HCT116 (cell line): ENCODE results near the gene GAB2. TPM values are rescaled to one million over a fixed set of nuclear protein-coding genes. Genes with fewer than 3 reads are reported as not detected.

ENCODE experiments used
- ATAC-seq: fragments of 200-7000 bp; cut with Tn5 transposase; 2 replicates; pipeline ENCODE4 v1.9.1; 2020; ENCODE audit warnings: mild to moderate bottlenecking, moderate library complexity
- BruUV-seq: library from RNA; stranded (reverse); fragments of 400-500 nt; replicated peaks from 2 replicates; lab custom pipeline; 2021; lab: Mats Ljungman, UMichigan
- CTCF ChIA-PET: fragments of 300-600 bp; sonication (Branson Sonifier 250); formaldehyde crosslinking; loops from one replicate; lab custom pipeline; 2021; ENCODE audit warnings: antibody characterized with exemption; lab: Charles Lee
- POLR2A ChIA-PET: fragments of 300-600, 350-600 bp; sonication (Branson Sonifier 250); formaldehyde crosslinking; loops from one replicate; lab custom pipeline; 2021; ENCODE audit warnings: antibody characterized with exemption; lab: Charles Lee
- RAD21 ChIA-PET, 2 experiments: fragments of 300-600 bp; sonication (Branson Sonifier 250); formaldehyde crosslinking; loops; one replicate each; lab custom pipeline; 2023; ENCODE audit warnings: low total read pairs in 2 of 2; ENCODE audit not compliant: uncharacterized antibody in 2 of 2, unreplicated experiment in 2 of 2, low non-redundant PET in 1 of 2; lab: Charles Lee
- DNase-seq: peaks from one replicate; pipeline ENCODE4 v3.0.0-alpha.2; 2010; ENCODE audit warnings: low read depth, low spot score
- H2AFZ ChIP-seq: fragments of 200-600 bp; shearing (Covaris generic), sonication (generic); 2 replicates; pipeline ENCODE4 v1.6.1; 2017; ENCODE audit warnings: low read depth, mixed run types, mixed read lengths, antibody characterized with exemption, low read length; ENCODE audit not compliant: poor library complexity, severe bottlenecking
- H3K27ac ChIP-seq: 2 replicates; pipeline ENCODE4 v1.5.1; 2012; ENCODE audit warnings: low read depth, low read length
- H3K27me3 ChIP-seq: fragments of 200-600 bp; sonication (generic); 2 replicates; pipeline ENCODE4 v1.6.1; 2016; ENCODE audit warnings: mixed run types, low read length, mixed read lengths; ENCODE audit not compliant: insufficient read depth
- H3K36me3 ChIP-seq, 2 experiments: fragments of 200-500 bp in 1 of 2; fragments of 200-600 bp in 1 of 2; sonication (Bioruptor generic) in 1 of 2; sonication (generic) in 1 of 2; 2 replicates each; pipeline versions ENCODE4 v1.5.1 to v1.6.1; 2014 to 2016; ENCODE audit warnings: low read length in 2 of 2, inconsistent platforms in 1 of 2, mixed read lengths in 1 of 2, mixed run types in 1 of 2; ENCODE audit not compliant: insufficient read depth in 2 of 2, control insufficient read depth in 1 of 2
- H3K4me1 ChIP-seq, 2 experiments: fragments of 200-600 bp in 1 of 2; sonication (generic) in 1 of 2; 2 replicates each; pipeline versions ENCODE4 v1.5.1 to v1.6.1; 2012 to 2017; ENCODE audit warnings: low read length in 2 of 2, inconsistent platforms in 1 of 2, mild to moderate bottlenecking in 1 of 2, mixed read lengths in 1 of 2, mixed run types in 1 of 2, moderate library complexity in 1 of 2; ENCODE audit not compliant: insufficient read depth in 2 of 2, control insufficient read depth in 1 of 2
- H3K4me2 ChIP-seq: fragments of 200-600 bp; sonication (generic); 2 replicates; pipeline ENCODE4 v1.6.1; 2017; ENCODE audit warnings: mixed run types, low read length, mixed read lengths
- H3K4me3 ChIP-seq, 2 experiments: fragments of 200-600 bp in 1 of 2; sonication (generic) in 1 of 2; replicated peaks in 1 of 2; 2 replicates each; pipeline ENCODE4 v1.5.1; 2011 to 2016; ENCODE audit warnings: low read length in 2 of 2, control low read depth in 1 of 2, low read depth in 1 of 2, mild to moderate bottlenecking in 1 of 2, mixed read lengths in 1 of 2, mixed run types in 1 of 2
- H3K79me2 ChIP-seq: fragments of 200-600 bp; sonication (generic); 2 replicates; pipeline ENCODE4 v1.6.1; 2017; ENCODE audit warnings: mild to moderate bottlenecking, mixed run types, low read length, moderate library complexity, mixed read lengths; ENCODE audit not compliant: insufficient read depth
- H3K9ac ChIP-seq: fragments of 200-600 bp; sonication (generic); 2 replicates; pipeline ENCODE4 v1.6.1; 2016; ENCODE audit warnings: low read length, mixed read lengths
- H3K9me2 ChIP-seq: fragments of 200-600 bp; sonication (generic), shearing (Covaris generic); 2 replicates; pipeline ENCODE4 v1.6.1; 2017; ENCODE audit warnings: mixed run types, mild to moderate bottlenecking, moderate library complexity; ENCODE audit not compliant: insufficient read depth
- H3K9me3 ChIP-seq, 2 experiments: fragments of 200-500 bp in 1 of 2; fragments of 200-600 bp in 1 of 2; sonication (Bioruptor generic) in 1 of 2; sonication (generic) in 1 of 2; 2 replicates each; pipeline ENCODE4 v1.6.1; 2014 to 2017; ENCODE audit warnings: low read length in 2 of 2, mixed read lengths in 2 of 2, inconsistent platforms in 1 of 2, low read depth in 1 of 2, mild to moderate bottlenecking in 1 of 2, mixed run types in 1 of 2, moderate library complexity in 1 of 2; ENCODE audit not compliant: control insufficient read depth in 1 of 2, insufficient read depth in 1 of 2
- H4K20me1 ChIP-seq: fragments of 200-600 bp; sonication (generic), shearing (Covaris generic); 2 replicates; pipeline ENCODE4 v1.6.1; 2017; ENCODE audit warnings: mixed run types, mild to moderate bottlenecking, moderate library complexity; ENCODE audit not compliant: insufficient read depth
- ATF3 ChIP-seq: IDR thresholded peaks from 2 replicates; pipeline ENCODE4 v1.6.1; 2012
- CBX3 ChIP-seq: IDR thresholded peaks from 2 replicates; pipeline ENCODE4 v1.6.1; 2012; ENCODE audit warnings: low read depth
- CEBPB ChIP-seq: IDR thresholded peaks from 2 replicates; pipeline ENCODE4 v1.6.1; 2012; ENCODE audit warnings: low read depth
- CTCF ChIP-seq, 3 experiments: fragments of 200-600 bp in 1 of 3; sonication (generic) in 1 of 3; IDR thresholded peaks in 2 of 3; conservative IDR thresholded peaks in 1 of 3; 2 replicates each; pipeline ENCODE4 v1.5.1; 2012 to 2017; ENCODE audit warnings: low read depth in 2 of 3, low read length in 2 of 3, antibody characterized with exemption in 1 of 3, borderline replicate concordance in 1 of 3, control low read depth in 1 of 3, mild to moderate bottlenecking in 1 of 3, mixed read lengths in 1 of 3, mixed run types in 1 of 3, moderate library complexity in 1 of 3; ENCODE audit not compliant: insufficient read depth in 1 of 3
- ELF1 ChIP-seq: IDR thresholded peaks from 2 replicates; pipeline ENCODE4 v1.6.1; 2012; ENCODE audit warnings: low read depth, borderline replicate concordance
- FOSL1 ChIP-seq: IDR thresholded peaks from 2 replicates; pipeline ENCODE4 v1.6.1; 2012; ENCODE audit warnings: low read depth
- JUND ChIP-seq: IDR thresholded peaks from 2 replicates; pipeline ENCODE4 v1.6.1; 2012
- POLR2A ChIP-seq: IDR thresholded peaks from 2 replicates; pipeline ENCODE4 v1.7.0; 2011; ENCODE audit warnings: borderline replicate concordance; ENCODE audit not compliant: insufficient read depth, insufficient read length; ENCODE audit errors: extremely low read depth
- POLR2AphosphoS5 ChIP-seq: IDR thresholded peaks from 2 replicates; pipeline ENCODE4 v1.6.1; 2011; ENCODE audit warnings: mild to moderate bottlenecking, low read depth, low read length, moderate library complexity
- RAD21 ChIP-seq: IDR thresholded peaks from 2 replicates; pipeline ENCODE4 v1.6.1; 2012; ENCODE audit warnings: low read depth, mild to moderate bottlenecking
- REST ChIP-seq: IDR thresholded peaks from 2 replicates; pipeline ENCODE4 v1.6.1; 2012; ENCODE audit warnings: low read depth
- SIN3A ChIP-seq: IDR thresholded peaks from 2 replicates; pipeline ENCODE4 v1.6.1; 2012; ENCODE audit warnings: low read depth
- SP1 ChIP-seq: IDR thresholded peaks from 2 replicates; pipeline ENCODE4 v1.6.1; 2012; ENCODE audit warnings: low read depth
- SRF ChIP-seq: IDR thresholded peaks from 2 replicates; pipeline ENCODE4 v1.6.1; 2012; ENCODE audit warnings: low read depth
- TCF7L2 ChIP-seq: IDR thresholded peaks from 2 replicates; pipeline ENCODE4 v1.7.0; 2011; ENCODE audit warnings: borderline replicate concordance, inconsistent platforms; ENCODE audit not compliant: insufficient read depth, insufficient read length; ENCODE audit errors: extremely low read depth
- YY1 ChIP-seq: IDR thresholded peaks from 2 replicates; pipeline ENCODE4 v1.6.1; 2011; ENCODE audit warnings: low read length, low read depth, moderate library complexity, mild to moderate bottlenecking; ENCODE audit not compliant: insufficient replicate concordance; ENCODE audit errors: extremely low read depth
- ZBTB33 ChIP-seq: IDR thresholded peaks from 2 replicates; pipeline ENCODE4 v1.6.1; 2011; ENCODE audit warnings: mild to moderate bottlenecking, low read length, moderate library complexity; ENCODE audit not compliant: insufficient replicate concordance; ENCODE audit errors: extremely low read depth
- ZFX ChIP-seq: fragments of 450-650 bp; IDR thresholded peaks from 2 replicates; pipeline ENCODE4 v1.6.1; 2017
- ZNF274 ChIP-seq: fragments of 200-500 bp; sonication (Bioruptor generic); IDR thresholded peaks from 2 replicates; pipeline ENCODE4 v1.6.1; 2014; ENCODE audit warnings: mild to moderate bottlenecking, low read depth, low read length, inconsistent platforms
- intact Hi-C: fragments of 100-400 bp; cut with micrococcal nuclease; formaldehyde crosslinking; loops from 2 replicates; pipeline ENCODE4 v1.10.0; 2022
- total RNA-seq: library from RNA; stranded (reverse); gene quantifications from one replicate; pipeline ENCODE4 v1.2.1, GENCODE V29; 2021; ENCODE audit not compliant: unreplicated experiment

The GAB2 gene
- total RNA-seq, 1 experiment from 2014 or later = 1.9 TPM

- Histone ChIP-seq H3K4me3 (no peak overlapping the region), H3K9me3 (no peaks in the 10 kb centered on the region), H3K9me2 (no peaks in the 10 kb centered on the region), H2AFZ (no peak overlapping the region), H3K4me1 (peaks cover 5% of the 10 kb centered on the region in 2 experiments), H3K27me3 (no peaks in the 10 kb centered on the region), H3K27ac (no peak overlapping the region), H3K36me3 (no peaks in the 10 kb centered on the region), H4K20me1 (no peaks in the 10 kb centered on the region), H3K4me2 (no peak overlapping the region), H3K9ac (no peak overlapping the region), H3K79me2 (no peaks in the 10 kb centered on the region)
- ChIA-PET RAD21 (no interaction called here), POLR2A (no interaction called here), CTCF (no interaction called here)
- DNase-seq (no peak), ATAC-seq (no peak)
- intact Hi-C loops = no loop called here
- TF ChIP-seq CBX3 (no peak), ZBTB33 (no peak), FOSL1 (no peak), RAD21 (no peak), ZNF274 (no peak), SP1 (no peak), ATF3 (no peak), ZFX (no peak), REST (no peak), POLR2AphosphoS5 (no peak), CEBPB (no peak), YY1 (no peak), CTCF (IDR thresholded peaks at IDR 0.05 in 2 of 3, conservative IDR thresholded peaks at IDR 0.05 in 1 of 3; ENCODE audit: borderline replicate concordance in 1 of 3, insufficient read depth in 1 of 3, low read depth in 2 of 3, low read length in 2 of 3) (no peak), SIN3A (no peak), JUND (no peak), SRF (no peak), ELF1 (no peak), POLR2A (no peak), TCF7L2 (no peak)
- no TSS peak for BruUV-seq
Measured at GRCh38 chr11:78370406-78371172, 47.0 kb downstream of the GAB2 start.
